Left ventricle myocardium inferior (tissue), 1 donor: Measurements from ENCODE around the gene CH25H. TPM values are rescaled to one million over a fixed set of nuclear protein-coding genes. Genes with fewer than 3 reads are reported as not detected.
A peak's percentile ranks its signal among the peaks of the same experiment; 100 is the strongest.

ENCODE experiments used
- DNase-seq: peaks from one replicate; pipeline ENCODE4 v3.0.0-alpha.2; 2020
- H3K27ac ChIP-seq: fragments of 200-600 bp; replicated peaks from 2 replicates; pipeline ENCODE4 v1.8.0; 2021
- H3K27me3 ChIP-seq: fragments of 200-600 bp; 2 replicates; pipeline ENCODE4 v1.8.0; 2021; ENCODE audit warnings: low read depth
- H3K36me3 ChIP-seq: fragments of 200-600 bp; 2 replicates; pipeline ENCODE4 v1.8.0; 2021
- H3K4me1 ChIP-seq: fragments of 200-600 bp; 2 replicates; pipeline ENCODE4 v1.8.0; 2021
- H3K4me3 ChIP-seq: fragments of 200-600 bp; 2 replicates; pipeline ENCODE4 v1.8.0; 2021; ENCODE audit warnings: mild to moderate bottlenecking, moderate library complexity
- H3K9me3 ChIP-seq: fragments of 200-600 bp; replicated peaks from 2 replicates; pipeline ENCODE4 v1.8.0; 2021
- intact Hi-C: fragments of 100-400 bp; cut with micrococcal nuclease; formaldehyde crosslinking; loops from one replicate; pipeline ENCODE4 v1.11.0; 2022
- total RNA-seq: library from RNA; stranded (reverse); fragmentation: NEBNext Ultra II Directional; extraction: Animal tissue kit (Norgen Biotek cat#: 25700); gene quantifications from one replicate; pipeline ENCODE4 v1.2.1, GENCODE V29; 2021
- TF ChIP-seq, protein P1 (sequence below): fragments of 200-600 bp; IDR thresholded peaks from 2 replicates; pipeline ENCODE4 v1.8.0; 2021; ENCODE audit warnings: antibody characterized with exemption, mild to moderate bottlenecking, borderline replicate concordance
- donor health status: DM: no; HTN: yes; CAD: no; lungs with severe emphysema.

CH25H gene
- total RNA-seq, 1 donor from 2014 or later: 0.30 TPM

DNA sequence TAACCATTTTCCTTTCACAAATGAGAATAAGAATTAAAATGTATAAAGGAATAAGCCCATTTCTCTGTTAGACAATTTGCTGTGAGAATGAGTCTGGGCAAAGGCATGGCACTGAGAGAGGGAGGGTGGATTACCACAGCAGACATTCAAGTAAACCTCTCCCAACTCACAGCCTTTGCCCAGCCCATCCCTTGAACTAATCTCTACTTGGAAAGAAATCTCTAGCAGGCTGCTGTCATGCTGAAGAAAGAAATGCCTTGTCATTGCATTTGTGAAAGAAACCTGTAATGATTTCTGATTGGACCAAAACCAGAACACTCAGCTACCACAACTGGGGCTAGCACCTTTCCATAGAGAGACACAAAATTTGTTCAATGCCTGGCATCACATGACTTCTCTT lies 39.2 kb downstream of the CH25H start:
- no peaks in the 10 kb centered on the region for H3K4me1 ChIP-seq
- TF ChIP-seq, protein P1, sequence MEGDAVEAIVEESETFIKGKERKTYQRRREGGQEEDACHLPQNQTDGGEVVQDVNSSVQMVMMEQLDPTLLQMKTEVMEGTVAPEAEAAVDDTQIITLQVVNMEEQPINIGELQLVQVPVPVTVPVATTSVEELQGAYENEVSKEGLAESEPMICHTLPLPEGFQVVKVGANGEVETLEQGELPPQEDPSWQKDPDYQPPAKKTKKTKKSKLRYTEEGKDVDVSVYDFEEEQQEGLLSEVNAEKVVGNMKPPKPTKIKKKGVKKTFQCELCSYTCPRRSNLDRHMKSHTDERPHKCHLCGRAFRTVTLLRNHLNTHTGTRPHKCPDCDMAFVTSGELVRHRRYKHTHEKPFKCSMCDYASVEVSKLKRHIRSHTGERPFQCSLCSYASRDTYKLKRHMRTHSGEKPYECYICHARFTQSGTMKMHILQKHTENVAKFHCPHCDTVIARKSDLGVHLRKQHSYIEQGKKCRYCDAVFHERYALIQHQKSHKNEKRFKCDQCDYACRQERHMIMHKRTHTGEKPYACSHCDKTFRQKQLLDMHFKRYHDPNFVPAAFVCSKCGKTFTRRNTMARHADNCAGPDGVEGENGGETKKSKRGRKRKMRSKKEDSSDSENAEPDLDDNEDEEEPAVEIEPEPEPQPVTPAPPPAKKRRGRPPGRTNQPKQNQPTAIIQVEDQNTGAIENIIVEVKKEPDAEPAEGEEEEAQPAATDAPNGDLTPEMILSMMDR: no peak
- no peak overlapping the region for H3K27ac ChIP-seq
- no peaks in the 10 kb centered on the region for H3K9me3 ChIP-seq
- intact Hi-C loops: no loop called here
- no peak for DNase-seq
- no peaks in the 10 kb centered on the region for H3K27me3 ChIP-seq
- no peaks in the 10 kb centered on the region for H3K36me3 ChIP-seq
- no peak overlapping the region for H3K4me3 ChIP-seq

DNA sequence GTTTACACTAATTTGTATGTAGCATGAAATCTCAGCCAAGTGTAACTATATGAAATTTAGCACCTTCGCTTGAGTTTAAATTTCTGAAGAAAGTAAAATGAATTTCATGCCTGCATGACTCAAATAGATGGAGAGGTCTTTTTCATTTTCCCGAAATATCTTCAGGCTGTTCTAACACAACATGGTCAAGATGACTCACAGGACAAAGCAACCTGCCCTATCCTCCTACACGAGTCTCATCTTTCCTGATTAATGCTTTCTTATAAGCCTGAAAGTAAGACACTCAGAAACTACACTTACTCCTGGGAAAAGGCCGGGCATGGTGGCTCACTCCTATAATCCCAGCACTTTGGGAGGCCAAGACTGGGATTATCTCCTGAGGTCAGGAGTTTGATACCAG lies 41.2 kb downstream of the CH25H start:
- Histone ChIP-seq H3K36me3 (no peaks in the 10 kb centered on the region), H3K4me3 (no peak overlapping the region), H3K27me3 (no peaks in the 10 kb centered on the region), H3K27ac (no peak overlapping the region), H3K4me1 (no peaks in the 10 kb centered on the region), H3K9me3 (no peaks in the 10 kb centered on the region)
- DNase-seq: no peak
- TF ChIP-seq, protein P1: no peak
- intact Hi-C loops: no loop called here

DNA sequence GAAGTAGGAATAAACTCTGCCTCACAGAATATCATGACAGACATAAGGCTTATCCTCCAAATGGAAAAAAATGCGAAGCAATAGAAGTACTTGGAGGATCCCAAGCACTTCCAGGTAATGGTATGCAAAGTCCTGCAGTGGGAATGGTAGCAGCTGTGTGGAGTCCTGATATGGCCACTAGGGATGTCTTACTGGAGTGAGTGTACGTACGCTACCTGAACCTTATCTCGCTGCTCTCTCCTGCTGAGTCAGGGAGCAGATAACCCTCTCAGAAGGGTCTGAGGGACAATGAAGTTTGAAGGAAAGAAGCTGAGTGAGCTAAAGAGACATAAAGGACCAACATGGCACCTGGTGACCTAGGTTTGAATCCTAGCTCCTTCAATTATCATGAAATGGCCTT lies 42.2 kb downstream of the CH25H start:
- intact Hi-C loops: no loop called here

DNA sequence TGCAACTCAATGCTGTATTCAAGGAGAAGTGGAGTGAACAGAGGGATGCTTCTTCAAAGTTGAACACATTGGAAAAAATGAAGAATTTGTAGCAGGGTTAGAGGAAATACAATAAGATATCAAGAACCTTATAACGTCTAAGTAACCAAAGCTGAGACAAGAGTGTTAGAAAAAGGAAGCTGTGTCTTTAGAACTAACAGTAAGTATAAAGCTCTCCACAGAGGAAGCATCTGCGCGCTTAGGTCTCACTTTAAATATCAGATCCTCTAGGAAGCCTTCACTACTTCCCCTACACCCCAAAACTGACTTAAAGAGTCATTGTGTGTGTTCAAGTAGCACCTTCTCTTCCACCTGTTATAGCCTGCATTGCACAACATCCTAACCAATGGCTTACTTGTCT lies 43.0 kb downstream of the CH25H start:
- DNase-seq: no peak
- Histone ChIP-seq H3K4me3 (no peak overlapping the region), H3K36me3 (no peaks in the 10 kb centered on the region), H3K27ac (no peak overlapping the region), H3K4me1 (no peaks in the 10 kb centered on the region), H3K27me3 (no peaks in the 10 kb centered on the region), H3K9me3 (no peaks in the 10 kb centered on the region)
- intact Hi-C loops: no loop called here
- TF ChIP-seq, protein P1: no peak

More for the DNA sequence above, 42.2 kb downstream of the CH25H start:
- Histone ChIP-seq H3K27me3 (no peaks in the 10 kb centered on the region), H3K27ac (no peak overlapping the region), H3K9me3 (no peaks in the 10 kb centered on the region), H3K4me3 (no peak overlapping the region), H3K36me3 (no peaks in the 10 kb centered on the region), H3K4me1 (no peaks in the 10 kb centered on the region)
- TF ChIP-seq, protein P1: no peak
- DNase-seq: no peak

DNA sequence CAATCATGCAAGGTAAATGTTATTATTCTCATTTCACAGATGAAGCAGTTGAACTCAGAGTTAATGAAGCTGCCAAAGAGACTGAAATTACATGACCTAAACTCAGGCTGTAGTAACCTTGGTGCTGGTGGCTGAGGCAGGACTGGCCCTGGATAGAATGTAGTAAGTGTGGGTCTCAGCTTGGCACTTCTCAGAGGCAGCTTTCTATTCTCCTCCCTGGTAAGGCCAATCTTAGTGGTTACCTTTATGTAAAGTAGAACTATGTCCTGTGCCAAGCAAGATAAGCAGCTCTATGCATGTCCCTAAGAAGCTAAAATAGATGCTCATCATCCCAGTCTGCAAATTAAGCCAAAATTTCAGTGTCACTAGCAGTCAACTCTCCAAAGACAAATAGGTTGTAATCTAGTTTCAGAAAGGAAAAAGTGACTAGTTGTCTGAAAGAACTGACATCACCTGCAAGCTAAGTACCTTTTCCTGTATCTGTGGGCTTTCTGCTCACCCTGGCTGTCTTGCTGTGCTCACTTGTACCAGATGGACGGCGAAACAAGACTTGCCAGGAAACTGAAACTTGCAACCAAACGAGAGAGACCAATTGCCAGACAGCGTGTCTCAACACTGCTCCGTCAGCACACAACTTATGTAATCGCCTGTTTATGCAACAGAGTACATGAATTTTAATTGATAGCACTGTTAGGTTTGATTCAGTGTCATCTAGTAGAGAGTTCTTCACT lies 43.7 kb downstream of the CH25H start:
- no peaks in the 10 kb centered on the region for H3K27me3 ChIP-seq
- DNase-seq: peak; percentile 14
- intact Hi-C loops: no loop called here
- no peaks in the 10 kb centered on the region for H3K36me3 ChIP-seq
- no peaks in the 10 kb centered on the region for H3K9me3 ChIP-seq
- no peak overlapping the region for H3K4me3 ChIP-seq
- no peak overlapping the region for H3K27ac ChIP-seq
- H3K4me1 ChIP-seq: no peaks in the 10 kb centered on the region
- TF ChIP-seq, protein P1: no peak
